GM11168 (cell line): ENCODE measurements around the gene TMEM158.

Source experiments
- in situ Hi-C: fragments of 300-500 bp; cut with MboI; formaldehyde crosslinking; loops from one replicate; pipeline ENCODE4 v1.12.0; 2022; ENCODE audit warnings: low sequenced_read_pairs; ENCODE audit not compliant: unreplicated experiment

TMEM158 gene

GRCh38 chr3:45179163-45179562, 46.9 kb downstream of the TMEM158 start:
- in situ Hi-C loops = no loop called here

DNA sequence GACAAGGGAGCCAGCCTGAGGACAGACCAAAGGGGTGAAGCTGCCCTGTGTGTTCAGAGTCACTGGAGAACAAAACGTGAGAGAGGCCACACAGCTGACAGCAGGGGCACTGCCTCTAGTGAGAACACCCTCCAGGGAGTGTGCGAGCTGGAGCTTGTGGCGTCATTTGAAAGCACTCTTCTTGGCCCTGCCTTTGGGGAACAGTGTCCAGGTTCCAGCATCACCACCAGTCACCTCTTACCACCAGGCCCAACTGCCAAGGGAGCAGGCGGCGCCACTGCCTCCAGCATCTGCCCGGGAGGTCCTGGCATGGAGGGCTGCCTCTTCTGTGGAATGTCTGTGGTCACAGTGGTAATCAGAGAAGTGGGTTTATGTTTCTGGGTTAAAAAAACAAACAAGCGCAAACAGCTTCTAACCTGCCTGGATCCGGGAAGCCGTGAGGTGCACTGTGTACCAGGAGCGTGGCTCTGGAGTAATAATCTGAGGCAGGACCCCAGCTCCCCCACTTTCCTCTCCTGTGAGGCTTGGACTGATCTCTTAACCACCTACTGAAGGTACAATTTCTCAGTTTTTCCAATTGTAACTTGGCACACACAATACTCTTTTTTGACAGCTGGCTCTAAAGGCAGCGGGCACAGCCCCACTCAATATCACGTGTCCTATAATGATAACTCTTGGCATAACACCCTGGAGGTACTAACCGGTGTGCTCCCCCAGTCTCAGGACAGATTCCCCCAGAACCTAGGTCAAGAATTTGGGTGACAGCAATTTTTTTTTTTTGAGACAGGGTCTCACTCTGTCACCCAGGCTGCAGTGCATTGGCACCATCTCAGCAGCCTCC, 47.7 kb downstream of the TMEM158 start:
- in situ Hi-C loops = no loop called here

DNA sequence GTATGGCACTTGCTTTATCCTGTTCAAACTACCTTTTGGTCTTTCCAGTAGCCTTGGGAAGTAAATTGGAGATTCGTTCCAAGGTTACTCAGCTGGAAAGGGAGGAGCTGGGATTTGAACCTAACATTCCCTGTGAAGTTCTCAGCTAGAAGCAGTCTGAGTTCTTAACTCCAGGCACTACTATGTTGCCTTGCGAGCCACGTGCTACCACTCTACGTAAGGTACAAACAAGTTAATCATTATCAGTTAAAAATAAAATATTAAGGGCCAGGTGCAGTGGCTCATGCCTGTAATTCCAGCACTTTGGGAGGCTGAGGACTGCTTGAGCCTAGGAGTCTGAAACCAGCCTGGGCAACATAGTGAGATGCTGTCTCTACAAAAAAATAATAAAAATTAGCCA, 49.2 kb downstream of the TMEM158 start:
- in situ Hi-C loops = no loop called here
